H9 (cell line): ENCODE measurements around the gene FANCG. TPM values are rescaled to one million over a fixed set of nuclear protein-coding genes. Genes with fewer than 3 reads are reported as not detected.

Experiments used
- DNase-seq: peaks from one replicate; pipeline ENCODE4 v3.0.0-alpha.2; 2017
- H2AFZ ChIP-seq: one replicate; pipeline ENCODE4 v1.6.1; 2013; ENCODE audit warnings: mild to moderate bottlenecking, low read length, control low read depth, moderate library complexity
- H2AK5ac ChIP-seq: 2 replicates; pipeline ENCODE4 v1.6.1; 2013; ENCODE audit warnings: low read length, control low read depth, mixed read lengths; ENCODE audit not compliant: insufficient read length
- H2BK120ac ChIP-seq: one replicate; pipeline ENCODE4 v1.6.1; 2013; ENCODE audit warnings: low read depth, mild to moderate bottlenecking, low read length, control low read depth, inconsistent platforms; ENCODE audit not compliant: poor library complexity, severe bottlenecking
- H2BK12ac ChIP-seq: 2 replicates; pipeline ENCODE4 v1.6.1; 2013; ENCODE audit warnings: low read length, control low read depth, mixed read lengths, low read depth; ENCODE audit not compliant: insufficient read length
- H2BK15ac ChIP-seq: 2 replicates; pipeline ENCODE4 v1.6.1; 2013; ENCODE audit warnings: low read depth, low read length, control low read depth
- H2BK20ac ChIP-seq: one replicate; pipeline ENCODE4 v1.6.1; 2013; ENCODE audit warnings: low read depth, mild to moderate bottlenecking, low read length, control low read depth, inconsistent platforms; ENCODE audit not compliant: poor library complexity, severe bottlenecking
- H2BK5ac ChIP-seq: 2 replicates; pipeline ENCODE4 v1.6.1; 2013; ENCODE audit warnings: low read length, control low read depth, mixed read lengths; ENCODE audit not compliant: insufficient read length
- H3K14ac ChIP-seq: 2 replicates; pipeline ENCODE4 v1.6.1; 2013; ENCODE audit warnings: low read length, control low read depth; ENCODE audit not compliant: insufficient read depth
- H3K18ac ChIP-seq: 2 replicates; pipeline ENCODE4 v1.6.1; 2013; ENCODE audit warnings: low read depth, mild to moderate bottlenecking, mixed read lengths, low read length, control low read depth; ENCODE audit not compliant: insufficient read length
- H3K23ac ChIP-seq: 2 replicates; pipeline ENCODE4 v1.6.1; 2013; ENCODE audit warnings: low read length, control low read depth, mixed read lengths, low read depth; ENCODE audit not compliant: insufficient read length
- H3K23me2 ChIP-seq: 2 replicates; pipeline ENCODE4 v1.6.1; 2013; ENCODE audit warnings: low read depth, mild to moderate bottlenecking, mixed read lengths, low read length, control low read depth; ENCODE audit not compliant: insufficient read length, poor library complexity, severe bottlenecking
- H3K27ac ChIP-seq: 2 replicates; pipeline ENCODE4 v1.5.1; 2013; ENCODE audit warnings: low read length, control low read depth, mixed read lengths, low read depth; ENCODE audit not compliant: insufficient read length
- H3K27me3 ChIP-seq: 2 replicates; pipeline ENCODE4 v1.6.1; 2013; ENCODE audit warnings: low read length, control low read depth, inconsistent platforms; ENCODE audit not compliant: insufficient read depth
- H3K4ac ChIP-seq: 2 replicates; pipeline ENCODE4 v1.6.1; 2013; ENCODE audit warnings: low read depth, mild to moderate bottlenecking, control low read depth, inconsistent platforms, low read length, moderate library complexity
- H3K4me1 ChIP-seq: 2 replicates; pipeline ENCODE4 v1.6.1; 2013; ENCODE audit warnings: low read length, control low read depth, inconsistent platforms; ENCODE audit not compliant: insufficient read depth
- H3K4me2 ChIP-seq: 2 replicates; pipeline ENCODE4 v1.6.1; 2013; ENCODE audit warnings: low read length, control low read depth, mixed read lengths; ENCODE audit not compliant: insufficient read length, insufficient read depth
- H3K56ac ChIP-seq: 2 replicates; pipeline ENCODE4 v1.6.1; 2013; ENCODE audit warnings: low read depth, mild to moderate bottlenecking, mixed read lengths, low read length, control low read depth; ENCODE audit not compliant: insufficient read length
- H3K79me1 ChIP-seq: 2 replicates; pipeline ENCODE4 v1.6.1; 2013; ENCODE audit warnings: low read depth, mild to moderate bottlenecking, moderate library complexity, low read length, control low read depth, inconsistent platforms; ENCODE audit not compliant: insufficient read depth, poor library complexity, severe bottlenecking
- H3K79me2 ChIP-seq: 2 replicates; pipeline ENCODE4 v1.6.1; 2013; ENCODE audit warnings: low read length, control low read depth, inconsistent platforms; ENCODE audit not compliant: insufficient read depth
- H3K9ac ChIP-seq: 2 replicates; pipeline ENCODE4 v1.6.1; 2013; ENCODE audit warnings: low read length, control low read depth, mixed read lengths; ENCODE audit not compliant: insufficient read length; ENCODE audit errors: extremely low read depth
- H3K9me3 ChIP-seq: one replicate; pipeline ENCODE4 v1.6.1; 2013; ENCODE audit warnings: low read depth, low read length, inconsistent platforms; ENCODE audit not compliant: control insufficient read depth
- H3T11ph ChIP-seq: one replicate; pipeline ENCODE4 v1.6.1; 2013; ENCODE audit warnings: mild to moderate bottlenecking, low read length, control low read depth, inconsistent platforms
- H4K20me1 ChIP-seq: one replicate; pipeline ENCODE4 v1.6.1; 2013; ENCODE audit not compliant: control insufficient read depth, insufficient read length, insufficient read depth
- H4K5ac ChIP-seq: 2 replicates; pipeline ENCODE4 v1.6.1; 2013; ENCODE audit warnings: low read depth, mild to moderate bottlenecking, mixed read lengths, low read length, control low read depth; ENCODE audit not compliant: insufficient read length
- H4K8ac ChIP-seq: replicated peaks from 2 replicates; pipeline ENCODE4 v1.6.1; 2013; ENCODE audit warnings: low read length, control low read depth, mixed read lengths, low read depth; ENCODE audit not compliant: insufficient read length
- H4K91ac ChIP-seq: 2 replicates; pipeline ENCODE4 v1.6.1; 2013; ENCODE audit warnings: low read depth, mild to moderate bottlenecking, moderate library complexity, mixed read lengths, low read length, control low read depth; ENCODE audit not compliant: insufficient read length
- H3K27ac Mint-ChIP-seq, 3 experiments: 2 replicates in 2 of 3; 3 replicates in 1 of 3; pipeline ENCODE4 v1.8.0; 2020 to 2021; ENCODE audit warnings: mixed read lengths in 3 of 3, mild to moderate bottlenecking in 1 of 3, moderate library complexity in 1 of 3
- H3K27me3 Mint-ChIP-seq: 2 replicates; pipeline ENCODE4 v1.8.0; 2021; ENCODE audit warnings: low read depth, mild to moderate bottlenecking, moderate library complexity, mixed read lengths
- H3K36me3 Mint-ChIP-seq, 3 experiments: 2 replicates in 2 of 3; 3 replicates in 1 of 3; pipeline ENCODE4 v1.8.0; 2020 to 2021; ENCODE audit warnings: low read depth in 3 of 3, mixed read lengths in 3 of 3; ENCODE audit not compliant: insufficient read depth in 1 of 3
- H3K4me1 Mint-ChIP-seq, 2 experiments: 2 replicates each; pipeline ENCODE4 v1.8.0; 2020; ENCODE audit warnings: mixed read lengths in 2 of 2
- H3K4me3 Mint-ChIP-seq, 2 experiments: 2 replicates in 1 of 2; 3 replicates in 1 of 2; pipeline ENCODE4 v1.8.0; 2020 to 2021; ENCODE audit warnings: mild to moderate bottlenecking in 2 of 2, mixed read lengths in 2 of 2, moderate library complexity in 1 of 2
- H3K9me3 Mint-ChIP-seq, 2 experiments: 2 replicates in 1 of 2; 3 replicates in 1 of 2; pipeline ENCODE4 v1.8.0; 2020; ENCODE audit warnings: mild to moderate bottlenecking in 2 of 2, mixed read lengths in 2 of 2, moderate library complexity in 1 of 2
- WGBS: extraction: QIAGEN DNeasy Blood & Tissue Kit; methylation state at CpG from one replicate; pipeline ENCODE4 v1.1.7; 2013; ENCODE audit warnings: missing lambda C conversion rate, low lambda C conversion rate, mixed read lengths; ENCODE audit not compliant: insufficient read length; ENCODE audit errors: extremely low coverage; 5-methylcytosine and 5-hydroxymethylcytosine counted together
- total RNA-seq: library from RNA; stranded (reverse); gene quantifications from 2 replicates; pipeline ENCODE4 v1.2.1, GENCODE V29; 2021
- TF ChIP-seq, protein P1 (sequence below): fragments of 200-600 bp; sonication (generic); conservative IDR thresholded peaks from 3 replicates; pipeline ENCODE4 v1.8.0; 2021; ENCODE audit warnings: antibody characterized with exemption, mild to moderate bottlenecking

Gene FANCG
- total RNA-seq, 1 experiment from 2014 or later = 86.9 TPM

DNA sequence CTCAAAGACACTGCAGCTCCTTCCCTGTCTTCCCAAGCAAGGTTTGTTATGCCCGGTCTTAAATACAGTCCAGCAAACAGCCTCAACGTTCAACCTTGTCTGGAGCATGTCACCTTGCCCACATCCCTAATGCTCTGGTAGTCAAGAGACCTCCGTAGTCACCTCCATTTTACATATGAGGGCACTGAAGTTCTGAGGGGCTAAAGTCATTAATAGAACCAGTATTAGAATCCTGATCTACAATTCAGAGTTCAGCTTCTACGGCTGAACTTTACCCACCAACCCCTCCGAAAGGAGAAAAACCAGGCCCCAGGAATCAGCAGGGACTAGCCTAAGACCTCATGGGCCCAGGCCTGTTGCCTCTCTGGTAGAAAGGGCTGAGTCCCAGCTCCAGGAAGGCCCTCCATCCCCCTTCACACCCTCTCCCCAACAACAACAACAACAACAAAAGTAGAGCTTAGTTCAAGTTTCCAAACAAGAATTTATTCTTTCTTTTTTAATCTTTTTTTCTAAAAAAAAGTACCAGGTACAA lies 24.0 kb upstream of the FANCG start:
- H3K4ac ChIP-seq = peak overlapping the region; percentile 26; the same call in 1 of the 2 replicates
- peak overlapping the region; percentile 84; the same call in 1 of the 2 replicates for H3K14ac ChIP-seq
- no peak for DNase-seq
- TF ChIP-seq, protein P1, sequence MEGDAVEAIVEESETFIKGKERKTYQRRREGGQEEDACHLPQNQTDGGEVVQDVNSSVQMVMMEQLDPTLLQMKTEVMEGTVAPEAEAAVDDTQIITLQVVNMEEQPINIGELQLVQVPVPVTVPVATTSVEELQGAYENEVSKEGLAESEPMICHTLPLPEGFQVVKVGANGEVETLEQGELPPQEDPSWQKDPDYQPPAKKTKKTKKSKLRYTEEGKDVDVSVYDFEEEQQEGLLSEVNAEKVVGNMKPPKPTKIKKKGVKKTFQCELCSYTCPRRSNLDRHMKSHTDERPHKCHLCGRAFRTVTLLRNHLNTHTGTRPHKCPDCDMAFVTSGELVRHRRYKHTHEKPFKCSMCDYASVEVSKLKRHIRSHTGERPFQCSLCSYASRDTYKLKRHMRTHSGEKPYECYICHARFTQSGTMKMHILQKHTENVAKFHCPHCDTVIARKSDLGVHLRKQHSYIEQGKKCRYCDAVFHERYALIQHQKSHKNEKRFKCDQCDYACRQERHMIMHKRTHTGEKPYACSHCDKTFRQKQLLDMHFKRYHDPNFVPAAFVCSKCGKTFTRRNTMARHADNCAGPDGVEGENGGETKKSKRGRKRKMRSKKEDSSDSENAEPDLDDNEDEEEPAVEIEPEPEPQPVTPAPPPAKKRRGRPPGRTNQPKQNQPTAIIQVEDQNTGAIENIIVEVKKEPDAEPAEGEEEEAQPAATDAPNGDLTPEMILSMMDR = no peak
- Mint-ChIP-seq H3K9me3 (no peaks in the 10 kb centered on the region; a peak in 1 of 5 replicates), H3K27ac (peak overlapping the region; percentile 92 to 100 (median 100)), H3K27me3 (no peaks in the 10 kb centered on the region), H3K4me3 (peak overlapping the region; percentile 97 to 98), H3K36me3 (peaks cover 22 to 47% (median 43%) of the 10 kb centered on the region in 3 experiments), H3K4me1 (peaks cover 12 to 19% of the 10 kb centered on the region in 2 experiments)
- H3K27ac ChIP-seq = peak overlapping the region; percentile 72
- H3K9me3 ChIP-seq = no peaks in the 10 kb centered on the region
- no peak overlapping the region for H2BK5ac ChIP-seq
- no peaks in the 10 kb centered on the region for H3K27me3 ChIP-seq
- H4K91ac ChIP-seq = peak overlapping the region; percentile 29
- H3K18ac ChIP-seq = peak overlapping the region; percentile 86
- no peak overlapping the region for H2BK20ac ChIP-seq
- H3K23me2 ChIP-seq = peaks cover 10% of the 10 kb centered on the region
- no peak overlapping the region for H2BK15ac ChIP-seq
- peak overlapping the region; percentile 72 for H3K4me2 ChIP-seq
- peak overlapping the region; percentile 29 for H3K9ac ChIP-seq
- no peaks in the 10 kb centered on the region for H3K4me1 ChIP-seq
- peak overlapping the region; percentile 84 for H3T11ph ChIP-seq
- H4K8ac ChIP-seq = no peak overlapping the region
- no peak overlapping the region for H4K5ac ChIP-seq
- no peak overlapping the region for H2AFZ ChIP-seq
- no peak overlapping the region for H2AK5ac ChIP-seq
- H4K20me1 ChIP-seq = no peaks in the 10 kb centered on the region
- peak overlapping the region; percentile 14 for H2BK120ac ChIP-seq
- no peak overlapping the region for H2BK12ac ChIP-seq
- no peak overlapping the region for H3K23ac ChIP-seq
- no CpG with 5 or more reads among the region's 5 CpGs for WGBS
- no peak overlapping the region for H3K56ac ChIP-seq
- peaks cover 9% of the 10 kb centered on the region for H3K79me1 ChIP-seq
- peaks cover 5% of the 10 kb centered on the region; the same call in 1 of the 2 replicates for H3K79me2 ChIP-seq
